ENCODE results near the gene GRAMD1C. TPM values are rescaled to one million over a fixed set of nuclear protein-coding genes. Genes with fewer than 3 reads are reported as not detected.

Gene GRAMD1C
- total and polyA plus RNA-seq, 2 donors (not counting 3 experiments of a cell fraction or from before 2014, with no cell fraction given) = 7.0 to 24.0 TPM

DNA sequence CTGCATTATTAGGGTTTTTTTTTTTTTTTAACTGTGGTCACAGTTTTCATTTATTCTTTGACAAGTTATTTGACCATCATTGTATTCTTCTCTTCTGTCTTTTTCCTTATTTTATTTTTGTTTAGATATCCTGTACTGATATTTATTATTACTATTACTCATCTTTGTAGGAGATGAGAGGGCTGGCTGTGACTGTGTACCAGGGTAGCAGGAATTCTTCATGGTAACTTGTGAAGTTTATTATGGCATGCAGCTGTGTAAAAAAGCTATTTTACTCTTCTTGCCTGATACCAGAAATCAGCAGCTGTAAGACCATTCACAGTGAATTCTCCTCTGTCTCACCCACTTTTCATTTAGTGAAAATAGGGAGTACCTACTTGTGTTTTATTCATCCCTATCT is 47.2 kb upstream of the GRAMD1C start:
- dilution Hi-C loops (cut with MboI; ENCODE audit: extremely low pct_ligation_motif_present, low sequenced_read_pairs) = no loop called here

More for the DNA sequence above, 47.2 kb upstream of the GRAMD1C start:
- Histone ChIP-seq H3K79me2 (ENCODE audit: control insufficient read depth, insufficient read depth, low read length) (no peaks in the 10 kb centered on the region), H3K9ac (replicated peaks; ENCODE audit: extremely low read depth, insufficient read depth, low read length) (no peak overlapping the region), H3K36me3 (ENCODE audit: control insufficient read depth in 2 of 2, extremely low read depth in 1 of 2, insufficient read depth in 2 of 2, low read length in 2 of 2) (peaks cover 7 to 8% of the 10 kb centered on the region in 2 experiments), H4K20me1 (replicated peaks; ENCODE audit: control insufficient read depth, extremely low read depth, insufficient read depth, low read length) (no peaks in the 10 kb centered on the region), H3K9me1 (replicated peaks; ENCODE audit: control insufficient read depth, extremely low read depth, insufficient read depth, low read length) (no peaks in the 10 kb centered on the region), H3K4me2 (ENCODE audit: insufficient read depth, low read length) (no peak overlapping the region), H3K9me3 (replicated peaks; ENCODE audit: control insufficient read depth, insufficient read depth, low read length) (no peaks in the 10 kb centered on the region), H3K4me3 (replicated peaks in 1 of 3; ENCODE audit: insufficient read depth in 1 of 3, low read depth in 1 of 3, low read length in 3 of 3) (no peak overlapping the region), H3K27ac (ENCODE audit: insufficient read depth, low read depth, low read length) (no peak overlapping the region), H2AFZ (ENCODE audit: low read depth, low read length) (no peak overlapping the region), H3K27me3 (ENCODE audit: control insufficient read depth in 2 of 2, insufficient read depth in 2 of 2, low read length in 2 of 2) (no peaks in the 10 kb centered on the region), H3K4me1 (ENCODE audit: control insufficient read depth, extremely low read depth, insufficient read depth, low read length) (peaks cover 14% of the 10 kb centered on the region)
- ChIA-PET CTCF (interaction anchor here (1.6 to 2.4 kb wide), 2 partner anchors 11 to 47 kb away, joined by 3 to 8 read pairs; partner anchors contain the start of gene GRAMD1C), POLR2A (no interaction called here)
- TF ChIP-seq GATA2 (IDR thresholded peaks at IDR 0.05; ENCODE audit: insufficient read depth, insufficient read length, low read depth, low read length) (no peak), EZH2 (IDR thresholded peaks at IDR 0.05; ENCODE audit: borderline replicate concordance, low read depth, low read length, severe bottlenecking) (no peak), FOS (IDR thresholded peaks at IDR 0.05; ENCODE audit: borderline replicate concordance, insufficient read depth, low read length) (no peak), POLR2A (IDR thresholded peaks at IDR 0.05; ENCODE audit: low read depth, low read length) (no peak), POLR2AphosphoS5 (IDR thresholded peaks at IDR 0.05; ENCODE audit: insufficient read depth, low read depth, low read length) (no peak), MYC (IDR thresholded peaks at IDR 0.05; ENCODE audit: low read depth, low read length) (no peak), JUN (IDR thresholded peaks at IDR 0.05; ENCODE audit: borderline replicate concordance, insufficient read depth, insufficient read length, low read depth) (no peak)
- TF ChIP-seq, protein P1, sequence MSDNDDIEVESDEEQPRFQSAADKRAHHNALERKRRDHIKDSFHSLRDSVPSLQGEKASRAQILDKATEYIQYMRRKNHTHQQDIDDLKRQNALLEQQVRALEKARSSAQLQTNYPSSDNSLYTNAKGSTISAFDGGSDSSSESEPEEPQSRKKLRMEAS (IDR thresholded peaks at IDR 0.05; ENCODE audit: insufficient read depth, insufficient read length) = no peak
- TF ChIP-seq, protein P2, sequence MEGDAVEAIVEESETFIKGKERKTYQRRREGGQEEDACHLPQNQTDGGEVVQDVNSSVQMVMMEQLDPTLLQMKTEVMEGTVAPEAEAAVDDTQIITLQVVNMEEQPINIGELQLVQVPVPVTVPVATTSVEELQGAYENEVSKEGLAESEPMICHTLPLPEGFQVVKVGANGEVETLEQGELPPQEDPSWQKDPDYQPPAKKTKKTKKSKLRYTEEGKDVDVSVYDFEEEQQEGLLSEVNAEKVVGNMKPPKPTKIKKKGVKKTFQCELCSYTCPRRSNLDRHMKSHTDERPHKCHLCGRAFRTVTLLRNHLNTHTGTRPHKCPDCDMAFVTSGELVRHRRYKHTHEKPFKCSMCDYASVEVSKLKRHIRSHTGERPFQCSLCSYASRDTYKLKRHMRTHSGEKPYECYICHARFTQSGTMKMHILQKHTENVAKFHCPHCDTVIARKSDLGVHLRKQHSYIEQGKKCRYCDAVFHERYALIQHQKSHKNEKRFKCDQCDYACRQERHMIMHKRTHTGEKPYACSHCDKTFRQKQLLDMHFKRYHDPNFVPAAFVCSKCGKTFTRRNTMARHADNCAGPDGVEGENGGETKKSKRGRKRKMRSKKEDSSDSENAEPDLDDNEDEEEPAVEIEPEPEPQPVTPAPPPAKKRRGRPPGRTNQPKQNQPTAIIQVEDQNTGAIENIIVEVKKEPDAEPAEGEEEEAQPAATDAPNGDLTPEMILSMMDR (IDR thresholded peaks at IDR 0.05; ENCODE audit: extremely low read depth in 1 of 2, insufficient read depth in 1 of 2, low read depth in 1 of 2, low read length in 2 of 2) = no peak
- FAIRE-seq = no peak
- intact Hi-C loops (cut with micrococcal nuclease) = no loop called here
- no peak for DNase-seq (ENCODE audit: low read depth, low spot score)
- BruUV-seq (replicated peaks) = no TSS peak

Data from endothelial cell of umbilical vein (primary cell).